HG03045 (cell line): ENCODE data around the gene EFCAB11.
"Not testable (repeated sequence)": the region's sequence is repeated elsewhere in the genome, so short reads cannot be mapped to it uniquely, and the experiment has no call there.

Experiments used
- ATAC-seq: cut with Tn5 transposase; IDR thresholded peaks from one replicate; pipeline ENCODE4 v1.9.1; 2021; ENCODE audit warnings: mild to moderate bottlenecking, moderate library complexity; ENCODE audit not compliant: unreplicated experiment

The EFCAB11 gene

DNA sequence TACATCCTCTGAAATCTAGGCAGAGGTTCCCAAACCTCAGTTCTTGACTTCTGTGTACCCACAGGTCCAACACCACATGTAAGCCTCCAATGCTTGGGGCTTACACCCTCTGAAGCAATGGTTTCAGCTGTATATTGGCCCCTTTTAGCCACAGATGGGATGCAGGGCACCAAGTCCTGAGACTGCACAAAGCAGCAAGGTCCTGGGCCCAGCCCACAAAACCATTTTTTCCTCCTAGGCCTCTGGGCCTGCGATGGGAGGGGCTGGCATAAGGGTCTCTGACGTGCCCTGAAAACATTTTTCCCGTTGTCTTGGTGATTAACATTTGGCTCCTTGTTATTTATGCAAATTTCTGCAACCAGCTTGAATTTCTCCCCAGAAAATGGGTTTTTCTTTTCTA lies 80.4 kb downstream of the EFCAB11 start:
- not testable (repeated sequence) for ATAC-seq

- ATAC-seq = no peak
Observed at GRCh38 chr14:89870316-89870715, 84.2 kb downstream of the EFCAB11 start.

DNA sequence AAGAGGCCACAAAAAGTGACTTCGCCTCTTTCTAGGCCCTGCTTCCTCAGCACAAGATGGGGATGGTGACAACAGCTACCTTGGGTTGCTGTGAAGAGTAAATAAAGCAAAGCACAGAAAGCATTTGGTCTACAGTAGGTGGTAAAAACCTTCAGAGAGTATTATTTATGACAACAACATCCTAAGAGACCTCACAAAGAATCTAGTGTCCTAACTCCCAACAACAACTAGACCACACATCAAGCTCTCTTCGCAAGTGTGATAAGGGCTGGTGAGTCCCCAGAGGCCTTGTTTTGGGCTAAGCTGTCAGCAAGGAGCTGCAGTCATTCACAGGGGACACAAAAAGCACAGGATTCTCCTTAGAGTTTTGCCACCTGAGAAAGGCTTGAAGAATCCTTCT lies 84.9 kb downstream of the EFCAB11 start:
- no peak for ATAC-seq

DNA sequence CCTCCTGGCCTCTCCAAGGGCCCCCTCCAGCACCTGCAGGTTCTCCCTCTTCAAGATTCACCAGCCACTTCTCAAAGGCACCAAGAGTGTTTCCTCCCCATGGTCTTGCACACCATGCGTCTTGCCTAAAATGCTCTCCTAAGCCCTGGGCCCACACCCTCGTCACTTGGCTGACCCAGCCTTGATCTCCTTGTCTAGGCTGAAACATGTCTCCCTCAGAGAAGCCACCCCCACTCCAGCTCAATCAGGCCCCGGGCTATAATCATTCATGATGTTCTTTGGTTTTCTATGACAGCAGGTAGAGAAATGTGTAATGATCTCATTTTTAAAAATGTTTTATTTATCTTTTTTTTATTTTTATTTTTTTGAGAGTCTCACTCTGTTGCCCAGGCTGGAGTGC lies 88.1 kb downstream of the EFCAB11 start:
- ATAC-seq = no peak

DNA sequence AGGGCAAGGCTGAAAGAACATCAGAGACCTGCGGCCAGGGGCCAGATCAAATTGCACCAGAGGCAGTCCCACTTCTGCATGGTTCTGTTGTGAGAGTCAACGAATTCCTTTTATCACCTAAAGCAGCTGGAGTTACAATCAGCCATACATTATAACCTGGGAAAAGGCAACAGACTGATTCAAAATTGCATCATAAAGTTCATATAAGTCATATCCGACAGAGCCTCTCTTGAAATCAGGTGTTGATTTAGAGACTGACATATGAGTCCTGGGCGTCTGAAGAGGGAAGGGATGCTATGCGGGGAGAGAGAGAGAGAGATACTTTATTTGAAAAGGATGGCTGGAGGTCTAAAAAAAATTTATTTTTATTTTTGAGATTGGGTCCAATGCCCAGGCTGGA lies 89.4 kb downstream of the EFCAB11 start:
- no peak for ATAC-seq

GRCh38 chr14:89862856-89863255 lies 91.7 kb downstream of the EFCAB11 start:
- ATAC-seq = no peak

- ATAC-seq = no peak
Observed at GRCh38 chr14:89861630-89862029, 92.9 kb downstream of the EFCAB11 start.

DNA sequence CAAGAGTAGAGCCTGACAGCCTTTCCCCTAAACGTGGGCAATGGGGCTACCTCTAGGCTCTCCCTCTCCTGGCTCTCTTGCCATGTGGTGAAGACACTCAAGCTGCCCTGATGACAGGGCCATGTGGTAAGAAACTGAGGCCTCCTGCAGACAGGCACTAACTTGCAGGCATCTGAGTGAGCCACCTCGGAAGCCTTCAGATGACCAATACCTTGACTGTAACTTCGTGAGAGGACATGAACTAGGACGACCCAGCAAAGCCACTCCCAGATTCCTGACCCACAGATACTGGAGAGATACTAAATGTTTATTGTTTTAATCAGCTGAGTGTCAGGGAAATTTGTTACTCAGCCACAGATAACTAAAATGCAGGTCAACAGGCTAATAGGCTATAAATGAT lies 96.4 kb downstream of the EFCAB11 start:
- no peak for ATAC-seq

DNA sequence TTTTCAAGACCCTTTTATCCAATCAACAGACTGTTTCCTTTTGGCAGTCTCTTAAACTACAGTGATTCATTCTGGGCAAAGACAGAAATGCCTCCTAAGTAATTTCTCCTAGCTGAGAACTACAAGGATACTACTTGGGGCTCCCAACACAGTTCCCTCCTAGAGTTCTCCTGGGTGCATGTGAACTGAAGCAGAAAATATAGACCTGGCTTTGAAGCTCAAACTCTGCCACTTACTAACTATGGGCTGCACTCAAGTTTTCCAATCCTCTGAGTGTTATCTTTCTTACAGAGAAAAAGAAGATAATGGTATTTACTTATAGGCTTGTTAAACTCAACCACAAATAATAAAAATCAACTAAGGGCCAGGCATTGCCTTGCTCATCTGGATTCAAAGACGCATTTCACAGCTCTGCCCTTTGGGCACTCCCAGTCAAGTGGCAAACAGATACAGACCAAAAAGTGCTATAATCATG lies 97.6 kb downstream of the EFCAB11 start:
- no peak for ATAC-seq

DNA sequence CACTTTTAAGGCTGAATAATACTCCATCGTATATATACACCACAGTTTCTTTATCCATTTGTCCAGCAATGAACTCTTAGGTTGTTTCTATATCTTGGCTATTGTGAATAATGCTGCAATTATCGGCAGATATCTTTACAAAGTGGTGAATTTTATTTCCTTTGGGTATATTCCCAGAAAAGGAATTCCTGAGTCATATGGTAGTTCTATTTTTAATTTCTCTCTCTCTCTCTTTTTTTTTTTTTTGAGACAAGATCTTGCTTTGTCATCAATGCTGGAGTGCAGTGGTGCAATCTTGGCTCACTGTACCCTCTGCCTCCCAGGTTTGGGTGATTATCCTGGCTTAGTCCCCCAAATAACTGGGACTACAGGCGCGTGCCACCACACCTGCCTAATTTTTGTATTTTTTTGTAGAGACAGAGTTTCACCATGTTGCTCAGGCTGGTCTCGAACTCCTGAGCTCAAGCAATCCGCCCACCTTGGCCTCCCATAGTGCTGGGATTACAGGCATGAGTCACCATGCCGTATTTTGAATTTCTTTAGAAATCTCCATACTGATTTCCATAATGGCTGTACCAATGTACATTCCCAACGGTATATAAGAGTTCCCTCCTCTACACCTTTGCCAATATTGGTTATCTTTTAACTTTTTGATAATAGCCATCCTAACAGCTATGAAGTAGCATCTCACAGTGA lies 98.4 kb downstream of the EFCAB11 start:
- no peak for ATAC-seq

GRCh38 chr14:89853936-89854693 lies 100.4 kb downstream of the EFCAB11 start:
- ATAC-seq = no peak

DNA sequence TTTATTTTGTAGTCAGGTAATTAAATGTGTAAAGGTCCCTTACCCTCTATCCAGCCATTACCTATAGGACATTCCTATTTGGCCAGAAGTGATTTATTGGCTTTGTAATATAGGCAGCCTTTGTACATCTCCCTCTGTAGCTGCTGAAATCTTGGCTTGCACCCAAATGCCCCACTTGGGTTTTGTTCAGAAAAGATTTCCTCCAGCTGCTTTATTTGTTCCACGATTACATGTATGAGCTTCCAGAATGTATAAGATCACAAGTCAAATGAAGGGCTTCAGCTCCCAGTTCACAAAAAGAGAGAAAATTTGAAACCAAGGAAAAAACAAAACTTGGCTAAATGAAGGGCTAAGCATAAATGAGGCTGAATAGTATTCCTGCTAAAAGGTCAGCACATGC lies 103.4 kb downstream of the EFCAB11 start:
- ATAC-seq = no peak

- no peak for ATAC-seq
Observed at GRCh38 chr14:89849931-89850330, 104.6 kb downstream of the EFCAB11 start.

GRCh38 chr14:89848165-89848564 lies 106.4 kb downstream of the EFCAB11 start:
- ATAC-seq = no peak

DNA sequence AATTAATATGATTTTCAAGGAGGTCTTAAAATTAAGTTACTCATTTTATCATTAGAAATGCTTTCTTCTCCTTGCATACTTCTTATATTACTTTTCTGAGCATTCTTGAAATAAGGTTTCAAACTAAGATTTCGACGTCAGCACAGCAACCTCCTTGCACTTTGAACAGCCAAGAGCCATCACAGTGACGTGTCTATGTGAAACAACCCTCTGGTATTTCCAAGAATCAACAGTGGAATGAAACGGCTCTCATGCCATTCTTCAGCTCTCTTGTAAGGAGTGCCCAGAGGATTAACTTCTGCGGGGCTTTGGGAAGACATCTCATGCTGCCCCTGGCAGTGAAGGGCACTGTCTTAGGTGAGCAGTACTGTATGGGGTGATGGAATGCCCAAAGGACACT lies 109.2 kb downstream of the EFCAB11 start:
- no peak for ATAC-seq

DNA sequence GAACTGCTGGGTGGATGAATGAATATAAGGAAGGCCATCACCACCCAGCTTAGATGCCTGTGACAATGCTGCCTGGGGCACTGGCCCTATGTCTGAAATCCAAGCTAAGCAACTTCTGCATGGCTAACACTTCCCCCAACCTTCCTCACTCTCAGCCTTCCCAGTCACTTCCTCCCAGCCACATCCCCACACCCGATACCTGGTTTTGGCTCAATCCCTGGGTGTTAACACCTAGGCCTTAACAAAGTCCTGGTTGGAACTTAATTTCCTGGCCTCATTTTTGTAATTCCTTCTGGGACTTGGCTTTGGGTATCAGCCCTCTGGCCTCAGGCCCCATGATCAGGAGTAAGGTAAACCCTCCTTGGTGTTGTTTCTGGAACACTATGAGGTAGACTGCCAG lies 110.0 kb downstream of the EFCAB11 start:
- ATAC-seq = no peak

DNA sequence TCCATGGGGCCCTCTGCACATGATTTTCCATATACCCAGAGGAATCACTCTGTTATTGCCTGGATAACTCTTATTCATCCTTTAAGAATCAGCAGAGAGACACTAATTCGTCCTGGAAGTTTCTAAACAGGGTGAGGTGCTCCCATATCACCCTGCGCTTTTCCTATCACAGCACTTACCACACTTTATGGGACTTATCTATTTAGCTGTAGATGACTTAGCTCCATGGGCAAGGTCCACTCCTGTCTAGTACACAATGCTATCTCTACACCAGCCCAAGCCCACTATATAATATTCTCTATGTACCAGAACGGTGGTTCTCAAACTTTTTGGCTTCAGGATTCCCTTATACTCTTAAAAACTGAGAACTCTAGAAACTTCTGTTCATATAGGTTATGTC lies 111.7 kb downstream of the EFCAB11 start:
- no peak for ATAC-seq

- no peak for ATAC-seq
Observed at GRCh38 chr14:89841851-89842250, 112.7 kb downstream of the EFCAB11 start.

DNA sequence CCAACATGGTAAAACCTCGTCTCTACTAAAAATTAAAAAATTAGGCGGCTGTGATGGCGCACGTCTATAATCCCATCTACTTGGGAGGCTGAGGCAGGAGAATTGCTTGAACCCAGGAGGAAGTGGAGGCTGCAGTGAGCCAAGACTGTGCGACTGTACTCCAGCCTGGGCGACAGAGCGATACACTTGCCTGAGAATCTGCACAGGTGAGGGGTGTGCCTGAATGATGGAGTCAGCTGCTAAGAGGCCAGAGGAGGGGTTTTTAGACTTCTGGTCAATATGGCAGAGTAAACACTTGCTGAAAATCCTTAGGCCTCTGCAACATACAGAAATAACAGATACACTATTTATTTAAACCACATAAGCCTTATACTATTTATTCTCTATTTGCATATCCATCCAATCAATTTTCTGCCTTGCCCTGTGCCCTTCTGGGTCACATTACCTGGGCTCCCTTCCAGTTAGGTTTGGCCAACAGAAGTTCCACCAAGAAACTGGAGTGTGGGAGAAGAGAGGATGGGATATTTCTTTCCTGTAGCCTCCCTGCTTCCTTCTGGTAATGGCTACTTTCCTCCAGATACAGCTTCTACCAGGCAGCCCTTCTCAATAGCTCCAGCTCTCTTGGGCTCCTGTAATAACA lies 117.6 kb downstream of the EFCAB11 start:
- ATAC-seq = no peak

GRCh38 chr14:89833661-89834060 lies 120.9 kb downstream of the EFCAB11 start:
- ATAC-seq = no peak

- no peak for ATAC-seq
Observed at GRCh38 chr14:89833120-89833532, 121.4 kb downstream of the EFCAB11 start.
